ENCODE results near the gene ZNF862.
A peak's percentile ranks its signal among the peaks of the same experiment; 100 is the strongest.
"Not testable (repeated sequence)": the region's sequence is repeated elsewhere in the genome, so short reads cannot be mapped to it uniquely, and the experiment has no call there.

Gene ZNF862

GRCh38 chr7:149882248-149883047 lies 44.3 kb downstream of the ZNF862 start:
- DNase-seq = no peak

DNA sequence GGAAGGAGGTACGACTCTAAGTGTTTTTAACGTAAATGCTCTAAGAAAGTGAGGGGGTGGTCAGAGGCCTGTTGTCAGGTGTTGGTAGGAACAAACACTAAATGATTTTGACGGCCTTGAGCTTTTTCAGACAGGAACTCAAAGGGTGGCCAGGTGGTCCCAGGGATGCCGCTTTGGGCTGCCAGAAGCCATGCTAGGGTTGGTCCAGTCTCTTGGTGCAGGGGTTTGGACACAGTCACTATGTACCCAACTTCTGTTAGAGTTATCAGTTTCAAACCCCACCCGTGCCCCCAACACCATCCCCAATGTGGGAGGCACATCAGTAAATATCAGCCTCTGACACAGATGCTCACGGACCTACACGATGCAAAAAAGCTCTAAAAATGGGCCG lies 44.9 kb downstream of the ZNF862 start:
- DNase-seq = no peak

GRCh38 chr7:149883452-149883861 lies 45.3 kb downstream of the ZNF862 start:
- peak; percentile 29 for DNase-seq

DNA sequence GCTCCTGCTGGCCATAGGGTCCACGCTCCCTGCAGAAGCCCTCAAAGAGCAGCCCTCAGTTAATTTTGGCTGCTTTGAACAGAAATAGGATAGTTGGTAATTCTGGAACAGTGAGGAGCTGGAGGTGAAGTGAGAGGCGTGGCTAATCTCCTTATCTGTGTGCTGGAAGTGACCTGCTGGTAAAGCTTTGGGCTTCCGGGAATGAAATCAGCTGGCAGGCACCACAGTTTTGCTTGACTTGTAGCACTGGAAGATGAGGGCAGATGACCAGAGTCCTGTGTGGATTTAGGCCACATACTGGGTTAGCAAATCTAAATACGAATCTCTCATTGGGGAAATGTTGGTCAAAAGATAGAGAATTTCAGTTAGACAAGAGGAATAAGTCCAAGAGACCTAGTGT lies 45.8 kb downstream of the ZNF862 start:
- DNase-seq = no peak

GRCh38 chr7:149884541-149884940 lies 46.4 kb downstream of the ZNF862 start:
- no peak for DNase-seq

DNA sequence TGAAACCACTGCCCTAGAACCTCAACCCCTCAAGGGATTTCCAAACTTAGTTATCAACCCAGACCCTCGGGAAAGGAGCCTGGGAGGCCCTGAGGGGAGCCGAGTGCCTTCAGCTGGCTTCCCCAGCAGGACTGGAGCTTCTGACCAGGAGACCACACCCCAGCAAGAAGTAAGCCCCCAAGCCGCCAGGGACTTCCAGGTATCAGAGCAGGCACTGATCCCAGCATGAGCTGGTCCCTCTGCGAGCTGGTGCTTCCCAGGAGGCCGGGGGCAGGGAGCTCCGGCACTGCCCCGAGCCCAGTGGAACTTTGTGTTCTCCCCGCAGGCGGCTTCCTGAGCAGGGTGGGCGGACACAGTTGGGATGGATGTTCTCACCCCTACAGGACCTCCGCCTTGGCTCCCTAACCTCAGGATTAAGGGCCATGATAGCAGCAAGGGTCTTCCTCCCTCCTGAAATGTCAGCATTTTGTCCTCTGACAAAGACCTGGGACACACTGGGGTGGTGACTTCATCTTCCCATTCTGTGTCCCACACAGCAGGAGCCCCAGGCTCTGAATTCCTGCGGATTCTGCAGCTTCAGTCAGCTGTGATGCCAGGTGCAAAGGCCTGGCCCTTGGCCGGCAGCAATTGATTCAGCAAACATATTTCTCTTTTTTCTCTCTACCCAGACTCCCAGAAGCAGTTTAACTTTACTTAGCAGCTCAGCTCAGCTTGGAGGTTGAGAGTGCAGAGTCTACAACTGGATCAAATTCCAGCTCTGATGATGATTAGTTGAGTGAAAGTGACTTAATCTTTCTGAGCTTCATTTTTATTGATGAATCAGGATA lies 47.2 kb downstream of the ZNF862 start:
- no peak for DNase-seq

DNA sequence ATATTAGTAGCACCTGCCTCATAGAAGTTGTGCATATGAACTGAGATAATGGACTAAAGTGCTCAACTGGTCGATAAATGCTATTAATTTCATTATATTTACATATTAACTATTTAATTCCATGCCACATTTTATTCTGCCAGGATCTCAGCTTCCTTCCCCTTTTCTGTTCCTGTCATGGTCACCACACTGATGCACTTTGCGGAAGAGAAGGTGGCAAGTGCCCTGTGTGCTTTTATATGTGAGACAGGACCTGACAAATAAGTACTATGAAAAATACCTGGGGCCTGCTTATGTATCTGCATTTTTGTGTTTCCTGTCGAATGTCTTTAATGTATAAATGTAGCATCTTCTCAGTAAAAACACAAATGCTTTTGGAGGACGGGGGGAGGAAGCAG lies 47.8 kb downstream of the ZNF862 start:
- no peak for DNase-seq

DNA sequence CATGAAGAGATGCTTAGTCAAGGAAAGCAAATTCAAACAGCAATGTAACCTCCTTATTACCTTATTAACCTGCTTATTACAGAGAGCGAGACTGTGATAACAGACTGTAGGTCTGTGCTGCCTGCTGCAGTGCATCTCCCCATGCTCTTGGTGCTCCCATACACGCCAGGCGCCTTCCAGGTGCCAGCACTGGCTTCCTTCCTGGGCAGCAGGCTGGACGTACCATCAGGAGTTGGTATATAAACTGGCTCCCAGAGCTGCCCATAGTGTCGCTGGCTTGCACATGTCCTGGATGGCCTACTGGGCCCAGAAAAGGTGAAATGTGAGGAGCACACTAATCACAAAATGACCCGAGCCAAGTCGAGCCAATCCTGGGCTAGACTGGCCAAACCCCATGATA lies 49.1 kb downstream of the ZNF862 start:
- DNase-seq = no peak

GRCh38 chr7:149890715-149891114 lies 52.5 kb downstream of the ZNF862 start:
- not testable (repeated sequence) for DNase-seq

DNA sequence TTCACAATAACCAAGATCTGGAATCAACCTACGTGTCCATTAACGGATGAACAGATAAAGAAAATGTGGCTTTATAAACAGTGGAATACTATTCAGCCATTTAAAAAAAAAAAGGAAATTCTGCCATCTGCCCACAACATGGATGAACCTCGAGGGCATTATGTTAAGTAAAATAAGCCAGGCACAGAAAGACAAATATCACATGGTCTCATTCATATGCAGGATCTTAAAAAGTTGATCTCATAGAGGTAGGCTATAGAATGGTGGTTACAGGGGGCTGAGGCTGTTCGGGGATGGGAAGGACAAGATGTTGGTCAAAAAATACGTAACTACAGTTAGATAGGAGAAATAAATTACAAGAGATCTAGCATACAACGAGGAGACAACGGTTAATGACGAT lies 56.8 kb downstream of the ZNF862 start:
- not testable (repeated sequence) for DNase-seq

DNA sequence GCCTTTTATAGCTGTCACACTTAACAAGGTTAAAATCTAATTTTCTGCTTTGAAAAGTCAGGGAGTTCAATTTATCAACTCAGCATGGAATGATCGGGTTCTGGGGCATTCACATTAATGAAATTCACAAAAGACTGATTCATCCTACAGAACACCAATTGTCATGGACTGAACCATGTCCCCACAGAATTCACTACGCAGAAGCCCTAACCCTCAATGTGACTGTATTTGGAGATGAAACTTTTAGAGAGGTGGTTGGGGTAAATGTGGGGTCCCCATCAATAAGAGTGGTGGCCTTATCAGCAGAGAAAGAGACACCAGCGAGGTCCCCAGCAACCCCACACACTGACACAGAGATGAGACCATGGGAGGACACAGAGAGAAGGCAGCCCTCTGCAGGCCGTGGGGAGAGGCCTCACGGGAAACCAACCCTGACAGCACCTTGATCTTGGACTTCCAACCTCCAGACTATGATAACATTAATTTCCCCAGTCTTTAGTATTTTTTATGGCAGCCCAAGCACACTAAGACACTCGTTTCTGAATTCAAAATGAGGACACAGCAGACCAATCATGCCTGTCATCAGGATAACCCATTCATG lies 69.7 kb downstream of the ZNF862 start:
- not testable (repeated sequence) for DNase-seq

DNA sequence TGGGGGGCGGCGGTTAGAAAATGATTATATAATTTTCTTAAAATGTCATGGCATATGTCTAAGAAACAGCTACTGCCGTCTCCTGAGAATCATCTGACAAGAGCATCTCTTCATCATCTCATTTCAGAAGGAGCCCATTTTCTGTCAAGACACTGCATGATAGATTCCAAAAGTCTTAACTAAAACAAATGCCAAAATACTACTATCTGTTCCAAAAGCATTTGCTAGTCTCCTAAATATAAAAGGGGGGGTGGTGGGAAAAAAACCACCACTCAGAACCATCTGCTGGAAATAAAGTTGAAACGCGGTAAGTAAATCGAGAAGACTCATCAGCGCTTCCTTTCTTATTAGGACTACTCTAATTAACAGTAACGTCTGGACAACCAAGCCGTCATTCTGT lies 72.0 kb downstream of the ZNF862 start:
- not testable (repeated sequence) for DNase-seq

DNA sequence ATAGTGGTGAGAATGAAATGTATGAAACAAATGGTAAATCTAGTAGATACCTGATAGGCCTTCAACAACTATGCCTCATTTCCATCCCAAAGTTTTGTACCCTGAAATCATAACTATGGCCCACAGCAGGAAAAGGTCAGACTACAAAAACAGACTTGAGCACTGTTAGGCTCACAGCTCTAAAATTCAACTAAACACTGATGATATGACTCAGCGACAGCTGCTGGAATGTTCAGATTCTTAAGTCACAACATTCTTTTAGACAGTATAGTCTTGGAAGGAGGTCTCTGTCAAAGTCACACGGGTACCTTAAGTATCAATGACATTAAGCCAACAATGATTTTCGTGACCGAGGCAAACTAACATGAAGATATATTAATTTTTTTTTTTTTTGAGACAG lies 74.0 kb downstream of the ZNF862 start:
- DNase-seq = not testable (repeated sequence)

Measured in NCI-H446 treated with DMSO at 0.1 percent for 48 hours (cell line).